HEK293 (cell line): ENCODE measurements around the gene LY9.

Source experiments
- CTCF ChIA-PET: fragments of 350-600 bp; formaldehyde crosslinking; extraction: SDS; loops from one replicate; lab custom pipeline; 2021; ENCODE audit warnings: antibody characterized with exemption; lab: Yijun Ruan, JAX
- POLR2A ChIA-PET: fragments of 300-600 bp; formaldehyde crosslinking; extraction: SDS; loops from one replicate; lab custom pipeline; 2020; ENCODE audit warnings: antibody characterized with exemption, inconsistent platforms; lab: Yijun Ruan, JAX
- H3K27ac ChIP-seq: fragments of 200-500 bp; sonication (Bioruptor generic); 2 replicates; pipeline ENCODE4 v1.5.1; 2014; ENCODE audit warnings: low read depth, low read length, control low read depth, inconsistent platforms; ENCODE audit errors: extremely low read depth
- H3K36me3 ChIP-seq, 2 experiments: fragments of 200-500 bp in 1 of 2; sonication (Bioruptor generic) in 1 of 2; 1 replicate in 1 of 2; 2 replicates in 1 of 2; pipeline ENCODE4 v1.5.1; 2014 to 2017; ENCODE audit warnings: inconsistent platforms in 2 of 2, low read length in 2 of 2; ENCODE audit not compliant: control insufficient read depth in 2 of 2, insufficient read depth in 1 of 2
- H3K4me1 ChIP-seq: fragments of 200-500 bp; sonication (Bioruptor generic); 2 replicates; pipeline ENCODE4 v1.5.1; 2014; ENCODE audit warnings: mild to moderate bottlenecking, low read length, inconsistent platforms; ENCODE audit not compliant: control insufficient read depth, insufficient read depth
- H3K4me3 ChIP-seq: 2 replicates; pipeline ENCODE4 v1.5.1; 2011; ENCODE audit warnings: low read depth, mild to moderate bottlenecking, control low read depth, low read length, moderate library complexity
- H3K9me3 ChIP-seq: fragments of 200-500 bp; sonication (Bioruptor generic); 2 replicates; pipeline ENCODE4 v1.5.1; 2014; ENCODE audit warnings: low read depth, low read length, inconsistent platforms; ENCODE audit not compliant: control insufficient read depth, insufficient read depth
- HOXA7 ChIP-seq: sonication (generic); formaldehyde crosslinking; IDR thresholded peaks from 2 replicates; pipeline ENCODE4 v1.8.1; 2022; ENCODE audit warnings: missing genetic modification reagents, borderline replicate concordance
- HOXC10 ChIP-seq: sonication (generic); formaldehyde crosslinking; IDR thresholded peaks from 2 replicates; pipeline ENCODE4 v1.8.1; 2023; ENCODE audit warnings: mild to moderate bottlenecking, missing genetic modification reagents
- HOXD13 ChIP-seq: sonication (generic); formaldehyde crosslinking; IDR thresholded peaks from 2 replicates; pipeline ENCODE4 v1.8.0; 2022; ENCODE audit warnings: missing genetic modification reagents, borderline replicate concordance
- MYNN ChIP-seq: fragments of 450-650 bp; formaldehyde crosslinking; IDR thresholded peaks from 2 replicates; pipeline ENCODE4 v1.5.1; 2016; ENCODE audit warnings: missing biosample characterization, missing genetic modification characterization, borderline replicate concordance
- SCRT1 ChIP-seq: fragments of 450-650 bp; formaldehyde crosslinking; IDR thresholded peaks from 2 replicates; pipeline ENCODE4 v1.5.1; 2016; ENCODE audit warnings: missing biosample characterization, missing genetic modification characterization, borderline replicate concordance
- ZBTB21 ChIP-seq: fragments of 450-650 bp; formaldehyde crosslinking; IDR thresholded peaks from 2 replicates; pipeline ENCODE4 v1.5.1; 2017; ENCODE audit warnings: missing biosample characterization, missing genetic modification characterization
- ZNF112 ChIP-seq: fragments of 450-650 bp; formaldehyde crosslinking; IDR thresholded peaks from 2 replicates; pipeline ENCODE4 v1.5.0; 2017; ENCODE audit warnings: missing biosample characterization, missing genetic modification characterization
- ZNF133 ChIP-seq: fragments of 450-650 bp; formaldehyde crosslinking; IDR thresholded peaks from 2 replicates; pipeline ENCODE4 v1.5.1; 2016; ENCODE audit warnings: missing biosample characterization, missing genetic modification characterization
- ZNF2 ChIP-seq: fragments of 450-650 bp; formaldehyde crosslinking; IDR thresholded peaks from 2 replicates; pipeline ENCODE4 v1.5.1; 2016; ENCODE audit warnings: missing biosample characterization, missing genetic modification characterization
- ZNF266 ChIP-seq: fragments of 450-650 bp; formaldehyde crosslinking; IDR thresholded peaks from 2 replicates; pipeline ENCODE4 v1.5.1; 2016; ENCODE audit warnings: missing biosample characterization, missing genetic modification characterization, low read depth
- ZNF48 ChIP-seq: fragments of 450-650 bp; formaldehyde crosslinking; IDR thresholded peaks from 2 replicates; pipeline ENCODE4 v1.5.1; 2016; ENCODE audit warnings: missing biosample characterization, missing genetic modification characterization
- ZNF664 ChIP-seq: fragments of 450-650 bp; formaldehyde crosslinking; IDR thresholded peaks from 2 replicates; pipeline ENCODE4 v1.5.1; 2016; ENCODE audit warnings: missing biosample characterization, missing genetic modification characterization
- ZNF76 ChIP-seq: fragments of 450-650 bp; formaldehyde crosslinking; IDR thresholded peaks from 2 replicates; pipeline ENCODE4; 2016; ENCODE audit warnings: low read depth, missing biosample characterization, missing genetic modification characterization, borderline replicate concordance
- ZSCAN16 ChIP-seq: fragments of 450-650 bp; formaldehyde crosslinking; IDR thresholded peaks from 2 replicates; pipeline ENCODE4 v1.5.1; 2016; ENCODE audit warnings: missing biosample characterization, missing genetic modification characterization
- TF ChIP-seq, protein P1 (sequence below): fragments of 450-650 bp; formaldehyde crosslinking; IDR thresholded peaks from 2 replicates; pipeline ENCODE4 v1.5.1; 2016; ENCODE audit warnings: missing biosample characterization, missing genetic modification characterization
- TF ChIP-seq, protein P2 (sequence below): fragments of 450-650 bp; formaldehyde crosslinking; IDR thresholded peaks from 2 replicates; pipeline ENCODE4 v1.5.1; 2016; ENCODE audit warnings: missing biosample characterization, missing genetic modification characterization
- TF ChIP-seq, protein P3 (sequence below): fragments of 450-650 bp; formaldehyde crosslinking; IDR thresholded peaks from 2 replicates; pipeline ENCODE4 v1.5.1; 2017; ENCODE audit warnings: missing biosample characterization, missing genetic modification characterization
- TF ChIP-seq, protein P4 (sequence below): fragments of 450-650 bp; formaldehyde crosslinking; IDR thresholded peaks from 2 replicates; pipeline ENCODE4 v1.5.1; 2016; ENCODE audit warnings: missing biosample characterization, missing genetic modification characterization

The LY9 gene

DNA sequence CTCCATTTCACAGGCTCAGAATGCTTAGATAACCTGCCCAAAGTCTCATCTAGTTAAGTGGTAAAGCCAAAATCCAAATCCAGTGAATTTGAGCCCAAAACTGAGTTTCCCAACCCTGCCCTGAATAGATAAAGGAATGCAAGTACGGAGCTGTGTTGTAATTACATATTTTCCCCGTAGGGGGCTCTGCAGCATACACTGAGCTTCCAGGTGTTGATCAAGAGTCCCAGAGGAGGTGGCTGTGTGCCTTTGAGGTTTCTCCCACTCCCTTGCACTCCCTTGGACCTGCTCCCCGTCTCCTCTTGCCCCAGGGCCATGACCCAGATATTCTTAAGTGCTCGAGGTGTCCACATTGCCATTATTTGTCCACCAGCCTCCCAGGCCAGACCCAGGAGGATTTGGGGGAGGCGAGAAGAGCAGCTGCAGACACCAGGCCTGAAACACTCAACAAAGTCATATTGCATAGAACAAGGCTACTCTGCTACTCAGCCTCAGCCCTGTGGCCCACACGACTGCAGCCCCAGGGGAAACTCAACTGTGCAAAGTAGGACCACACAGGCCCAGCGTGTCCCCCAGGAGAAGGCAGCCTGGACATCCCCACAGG is 18.4 kb upstream of the LY9 start:
- Histone ChIP-seq H3K9me3 (no peaks in the 10 kb centered on the region), H3K27ac (no peak overlapping the region), H3K4me3 (no peak overlapping the region), H3K4me1 (no peaks in the 10 kb centered on the region), H3K36me3 (no peaks in the 10 kb centered on the region)
- ChIA-PET POLR2A (no interaction called here), CTCF (interaction anchor here (0.6 to 4.1 kb wide), 21 partner anchors 9 to 459 kb away, joined by 3 to 22 read pairs (median 5); partner anchors contain the start of gene ITLN2)
- no peak for TF ChIP-seq ZSCAN16 (tag by site-specific recombination)
- peak; percentile 63; the same call in 1 of the 2 replicates for TF ChIP-seq ZNF2 (tag by site-specific recombination)

DNA sequence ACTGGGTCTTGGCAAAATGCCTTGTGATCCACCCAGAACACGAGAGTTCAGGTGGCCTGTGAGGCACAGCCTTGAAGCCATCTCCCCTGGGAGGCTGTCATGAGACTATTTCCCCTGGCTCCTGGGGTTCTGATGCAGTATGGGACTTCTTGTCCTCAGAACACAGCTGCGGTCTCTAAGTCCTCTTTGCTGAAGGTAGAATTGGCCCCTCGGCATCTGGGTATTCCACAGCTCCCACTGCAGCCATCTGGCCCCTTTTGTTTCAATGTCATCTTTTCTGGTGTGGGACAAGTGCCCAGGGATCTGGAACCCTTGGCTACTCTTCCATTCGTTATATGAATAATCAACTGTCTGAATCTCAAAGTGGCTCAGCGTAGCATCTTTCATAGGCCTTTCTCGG is 17.0 kb upstream of the LY9 start:
- POLR2A ChIA-PET = no interaction called here
- TF ChIP-seq ZNF133 = peak; percentile 52; the same call in 1 of the 2 replicates
- no peak for TF ChIP-seq ZNF112
- CTCF ChIA-PET = interaction anchor here (0.6 to 2.1 kb wide), 11 partner anchors 9 to 461 kb away, joined by 3 to 16 read pairs (median 5); partner anchors contain the start of gene ITLN2
- Histone ChIP-seq H3K36me3 (no peaks in the 10 kb centered on the region), H3K27ac (no peak overlapping the region), H3K4me3 (no peak overlapping the region), H3K4me1 (no peaks in the 10 kb centered on the region), H3K9me3 (no peaks in the 10 kb centered on the region)

DNA sequence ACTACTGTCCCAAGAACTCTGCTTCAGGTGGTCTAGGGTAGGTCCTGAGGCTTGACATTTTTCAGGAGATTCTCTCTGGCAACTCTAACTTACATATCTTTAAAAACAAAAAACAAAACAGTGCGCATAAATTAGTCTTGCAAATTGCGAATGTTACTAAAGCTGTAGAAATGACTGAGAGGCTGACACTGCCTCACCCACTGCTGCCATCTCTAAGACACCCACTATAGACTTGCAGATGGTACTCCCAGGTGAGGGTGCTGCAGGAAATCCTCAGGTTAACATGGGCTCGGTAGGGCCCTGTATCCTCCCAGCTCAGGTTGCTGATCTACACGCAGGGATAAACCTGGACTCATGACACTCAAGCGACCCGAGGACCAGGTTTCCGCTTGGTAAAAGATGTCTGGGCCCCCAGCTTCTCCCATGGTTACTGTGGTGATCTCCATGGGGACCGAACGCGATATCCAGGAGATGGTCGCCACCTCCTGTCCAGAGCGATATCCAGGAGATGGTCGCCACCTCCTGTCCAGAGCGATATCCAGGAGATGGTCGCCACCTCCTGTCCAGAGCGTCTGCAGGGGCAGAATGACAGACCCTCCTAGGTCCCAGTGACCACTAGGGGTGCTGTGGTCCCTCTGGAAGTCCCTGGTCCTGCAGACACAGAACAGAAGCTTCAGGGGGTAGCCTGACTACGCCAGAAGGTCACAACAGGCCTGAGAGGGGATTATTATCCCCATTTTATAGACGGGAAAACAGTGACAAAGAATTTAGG is 16.2 kb upstream of the LY9 start:
- Histone ChIP-seq H3K36me3 (no peaks in the 10 kb centered on the region), H3K4me1 (no peaks in the 10 kb centered on the region), H3K27ac (no peak overlapping the region), H3K4me3 (no peak overlapping the region), H3K9me3 (no peaks in the 10 kb centered on the region)
- ChIA-PET POLR2A (no interaction called here), CTCF (interaction anchor here (0.6 to 2.5 kb wide), 32 partner anchors 10 to 462 kb away, joined by 3 to 16 read pairs (median 4); partner anchors contain the start of genes ITLN2 and KLHDC9)
- TF ChIP-seq, protein P1, sequence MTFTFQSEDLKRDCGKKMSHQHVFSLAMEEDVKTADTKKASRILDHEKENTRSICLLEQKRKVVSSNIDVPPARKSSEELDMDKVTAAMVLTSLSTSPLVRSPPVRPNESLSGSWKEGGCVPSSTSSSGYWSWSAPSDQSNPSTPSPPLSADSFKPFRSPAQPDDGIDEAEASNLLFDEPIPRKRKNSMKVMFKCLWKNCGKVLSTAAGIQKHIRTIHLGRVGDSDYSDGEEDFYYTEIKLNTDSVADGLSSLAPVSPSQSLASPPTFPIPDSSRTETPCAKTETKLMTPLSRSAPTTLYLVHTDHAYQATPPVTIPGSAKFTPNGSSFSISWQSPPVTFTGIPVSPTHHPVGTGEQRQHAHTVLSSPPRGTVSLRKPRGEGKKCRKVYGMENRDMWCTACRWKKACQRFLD (tag by site-specific recombination) = no peak
- no peak for TF ChIP-seq ZNF76
- TF ChIP-seq, protein P2, sequence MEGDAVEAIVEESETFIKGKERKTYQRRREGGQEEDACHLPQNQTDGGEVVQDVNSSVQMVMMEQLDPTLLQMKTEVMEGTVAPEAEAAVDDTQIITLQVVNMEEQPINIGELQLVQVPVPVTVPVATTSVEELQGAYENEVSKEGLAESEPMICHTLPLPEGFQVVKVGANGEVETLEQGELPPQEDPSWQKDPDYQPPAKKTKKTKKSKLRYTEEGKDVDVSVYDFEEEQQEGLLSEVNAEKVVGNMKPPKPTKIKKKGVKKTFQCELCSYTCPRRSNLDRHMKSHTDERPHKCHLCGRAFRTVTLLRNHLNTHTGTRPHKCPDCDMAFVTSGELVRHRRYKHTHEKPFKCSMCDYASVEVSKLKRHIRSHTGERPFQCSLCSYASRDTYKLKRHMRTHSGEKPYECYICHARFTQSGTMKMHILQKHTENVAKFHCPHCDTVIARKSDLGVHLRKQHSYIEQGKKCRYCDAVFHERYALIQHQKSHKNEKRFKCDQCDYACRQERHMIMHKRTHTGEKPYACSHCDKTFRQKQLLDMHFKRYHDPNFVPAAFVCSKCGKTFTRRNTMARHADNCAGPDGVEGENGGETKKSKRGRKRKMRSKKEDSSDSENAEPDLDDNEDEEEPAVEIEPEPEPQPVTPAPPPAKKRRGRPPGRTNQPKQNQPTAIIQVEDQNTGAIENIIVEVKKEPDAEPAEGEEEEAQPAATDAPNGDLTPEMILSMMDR = peak; percentile 38; the same call in 1 of the 2 replicates

DNA sequence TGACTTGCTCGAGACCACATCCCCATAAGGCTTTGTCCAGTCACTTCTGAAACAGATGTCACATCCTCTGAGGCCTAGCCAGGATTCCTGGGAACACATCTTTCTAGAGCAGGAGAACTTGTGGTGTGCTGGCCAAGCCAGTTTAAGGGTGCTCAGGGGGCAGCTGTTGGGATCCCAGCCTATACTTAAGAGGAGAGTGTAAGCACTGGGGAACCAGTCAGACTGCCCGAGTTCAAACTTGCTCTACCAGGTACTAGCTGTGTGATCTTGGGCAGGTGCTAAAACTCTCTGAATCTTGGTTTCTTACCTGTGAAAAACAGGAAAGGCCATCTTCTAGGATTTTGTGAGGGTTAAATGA is 15.6 kb upstream of the LY9 start:
- no peak overlapping the region for H3K27ac ChIP-seq
- no peaks in the 10 kb centered on the region for H3K9me3 ChIP-seq
- TF ChIP-seq HOXD13 (no peak), HOXC10 (CRISPR knock-in tag) (no peak), HOXA7 (no peak), MYNN (no peak), ZNF664 (tag by site-specific recombination) (no peak), ZNF48 (tag by site-specific recombination) (no peak), ZNF266 (tag by site-specific recombination) (no peak), SCRT1 (tag by site-specific recombination) (no peak), ZBTB21 (no peak)
- TF ChIP-seq, protein P3, sequence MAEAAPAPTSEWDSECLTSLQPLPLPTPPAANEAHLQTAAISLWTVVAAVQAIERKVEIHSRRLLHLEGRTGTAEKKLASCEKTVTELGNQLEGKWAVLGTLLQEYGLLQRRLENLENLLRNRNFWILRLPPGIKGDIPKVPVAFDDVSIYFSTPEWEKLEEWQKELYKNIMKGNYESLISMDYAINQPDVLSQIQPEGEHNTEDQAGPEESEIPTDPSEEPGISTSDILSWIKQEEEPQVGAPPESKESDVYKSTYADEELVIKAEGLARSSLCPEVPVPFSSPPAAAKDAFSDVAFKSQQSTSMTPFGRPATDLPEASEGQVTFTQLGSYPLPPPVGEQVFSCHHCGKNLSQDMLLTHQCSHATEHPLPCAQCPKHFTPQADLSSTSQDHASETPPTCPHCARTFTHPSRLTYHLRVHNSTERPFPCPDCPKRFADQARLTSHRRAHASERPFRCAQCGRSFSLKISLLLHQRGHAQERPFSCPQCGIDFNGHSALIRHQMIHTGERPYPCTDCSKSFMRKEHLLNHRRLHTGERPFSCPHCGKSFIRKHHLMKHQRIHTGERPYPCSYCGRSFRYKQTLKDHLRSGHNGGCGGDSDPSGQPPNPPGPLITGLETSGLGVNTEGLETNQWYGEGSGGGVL = no peak
- TF ChIP-seq, protein P4, sequence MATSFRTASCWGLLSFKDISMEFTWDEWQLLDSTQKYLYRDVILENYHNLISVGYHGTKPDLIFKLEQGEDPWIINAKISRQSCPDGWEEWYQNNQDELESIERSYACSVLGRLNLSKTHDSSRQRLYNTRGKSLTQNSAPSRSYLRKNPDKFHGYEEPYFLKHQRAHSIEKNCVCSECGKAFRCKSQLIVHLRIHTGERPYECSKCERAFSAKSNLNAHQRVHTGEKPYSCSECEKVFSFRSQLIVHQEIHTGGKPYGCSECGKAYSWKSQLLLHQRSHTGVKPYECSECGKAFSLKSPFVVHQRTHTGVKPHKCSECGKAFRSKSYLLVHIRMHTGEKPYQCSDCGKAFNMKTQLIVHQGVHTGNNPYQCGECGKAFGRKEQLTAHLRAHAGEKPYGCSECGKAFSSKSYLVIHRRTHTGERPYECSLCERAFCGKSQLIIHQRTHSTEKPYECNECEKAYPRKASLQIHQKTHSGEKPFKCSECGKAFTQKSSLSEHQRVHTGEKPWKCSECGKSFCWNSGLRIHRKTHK (tag by site-specific recombination) = no peak
- POLR2A ChIA-PET = no interaction called here
- H3K4me3 ChIP-seq = no peak overlapping the region
- no peaks in the 10 kb centered on the region for H3K36me3 ChIP-seq
- CTCF ChIA-PET = interaction anchor here (0.5 to 2.5 kb wide), 22 partner anchors 10 to 420 kb away, joined by 3 to 16 read pairs (median 4); partner anchors contain the start of genes ITLN2 and KLHDC9
- no peaks in the 10 kb centered on the region for H3K4me1 ChIP-seq
